CD4-positive, alpha-beta T cell treated with Interleukin-4 for 4 hours (primary cell): ENCODE measurements around the gene WWTR1.

Experiments used
- DNase-seq: peaks from one replicate; pipeline ENCODE4 v3.0.0-alpha.2; 2020

Gene WWTR1

DNA sequence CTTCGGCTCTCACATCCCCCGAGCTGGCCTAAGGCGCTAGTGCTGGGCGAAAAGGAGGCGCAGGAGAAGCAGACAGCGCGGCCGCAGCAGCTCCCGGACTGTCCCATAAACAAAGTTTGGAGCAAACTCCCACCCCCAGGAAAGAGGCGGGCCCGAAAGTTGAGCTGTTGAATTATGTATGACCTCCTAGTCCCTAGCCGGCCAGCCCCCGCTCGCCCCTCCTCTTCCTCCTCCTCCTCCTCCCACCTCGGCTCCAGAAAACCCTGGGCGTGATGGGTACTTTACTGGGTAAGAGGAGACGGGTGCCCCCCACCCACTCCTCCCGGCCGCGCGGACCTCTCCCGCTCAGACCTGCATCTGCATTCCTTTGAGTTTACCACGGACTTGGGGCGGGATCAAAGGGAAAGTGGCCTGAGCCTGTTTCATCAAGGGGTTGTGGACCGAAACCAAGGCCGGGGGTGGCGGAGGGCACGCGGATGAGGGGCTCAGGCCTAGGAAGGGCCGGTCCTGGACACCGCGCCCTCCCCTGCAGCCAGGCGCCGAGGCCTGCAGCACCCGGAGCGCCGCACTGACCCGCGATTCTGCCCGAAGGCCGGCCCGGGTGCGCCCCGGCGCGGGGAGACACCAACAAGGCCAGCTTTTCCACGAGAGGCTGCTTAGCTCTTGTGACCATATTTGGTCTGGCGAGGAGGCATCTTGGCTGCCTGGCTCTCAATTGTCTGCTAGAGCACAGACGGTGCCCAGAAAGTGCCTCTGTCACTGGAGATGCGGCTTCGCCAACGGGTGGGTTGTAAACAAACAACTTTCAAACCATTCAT lies at the start of gene WWTR1:
Gene WWTR1, minus strand, starts transcription at position 100 of the 818 bp plus-strand sequence. CDS start 719 bp downstream, outside the sequence.
- peak; percentile 30 for DNase-seq

DNA sequence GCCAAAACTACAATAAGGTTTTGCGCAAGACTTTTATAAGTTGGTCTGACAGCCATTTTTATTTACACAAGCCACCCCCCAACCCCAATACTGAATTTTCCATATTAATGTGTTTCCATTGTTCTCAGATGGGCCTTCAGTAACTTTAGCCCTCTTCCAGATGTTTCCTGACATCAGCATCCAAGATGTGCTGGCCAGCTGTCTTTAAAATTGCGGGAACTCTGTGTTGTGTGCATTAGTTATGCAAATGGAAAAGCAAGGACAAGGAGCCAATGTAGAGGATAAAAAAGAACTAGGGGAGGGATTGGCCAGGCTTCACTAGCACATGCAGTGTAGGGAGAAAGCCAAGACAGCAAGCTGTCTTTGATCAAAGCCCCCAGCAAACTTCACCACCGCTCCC lies 49.1 kb upstream of the WWTR1 start:
- DNase-seq = no peak

DNA sequence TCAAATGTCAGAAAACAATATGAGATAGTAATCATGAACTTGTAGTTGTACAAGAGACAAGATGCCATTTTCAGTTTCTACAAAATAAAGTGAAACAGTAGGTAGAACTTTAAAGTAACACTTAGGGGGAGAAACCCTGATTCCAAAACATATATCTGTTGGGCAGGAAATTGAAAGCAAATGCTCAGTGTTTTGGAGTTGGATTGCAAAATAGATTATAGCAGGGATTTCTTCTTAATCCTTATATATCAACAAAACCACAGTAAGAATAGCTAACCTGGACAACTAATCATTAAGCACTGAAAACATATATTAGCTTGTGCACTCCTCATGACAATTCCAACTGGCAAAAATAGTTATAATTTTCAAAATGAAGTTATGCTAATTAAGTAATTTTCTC lies 47.6 kb upstream of the WWTR1 start:
- no peak for DNase-seq

- no peak for DNase-seq
Observed at GRCh38 chr3:149703466-149703865, 45.6 kb upstream of the WWTR1 start.

GRCh38 chr3:149702691-149703441 lies 45.0 kb upstream of the WWTR1 start:
- no peak for DNase-seq

- peak; percentile 8 for DNase-seq
Observed at GRCh38 chr3:149701977-149702350, 44.1 kb upstream of the WWTR1 start.

DNA sequence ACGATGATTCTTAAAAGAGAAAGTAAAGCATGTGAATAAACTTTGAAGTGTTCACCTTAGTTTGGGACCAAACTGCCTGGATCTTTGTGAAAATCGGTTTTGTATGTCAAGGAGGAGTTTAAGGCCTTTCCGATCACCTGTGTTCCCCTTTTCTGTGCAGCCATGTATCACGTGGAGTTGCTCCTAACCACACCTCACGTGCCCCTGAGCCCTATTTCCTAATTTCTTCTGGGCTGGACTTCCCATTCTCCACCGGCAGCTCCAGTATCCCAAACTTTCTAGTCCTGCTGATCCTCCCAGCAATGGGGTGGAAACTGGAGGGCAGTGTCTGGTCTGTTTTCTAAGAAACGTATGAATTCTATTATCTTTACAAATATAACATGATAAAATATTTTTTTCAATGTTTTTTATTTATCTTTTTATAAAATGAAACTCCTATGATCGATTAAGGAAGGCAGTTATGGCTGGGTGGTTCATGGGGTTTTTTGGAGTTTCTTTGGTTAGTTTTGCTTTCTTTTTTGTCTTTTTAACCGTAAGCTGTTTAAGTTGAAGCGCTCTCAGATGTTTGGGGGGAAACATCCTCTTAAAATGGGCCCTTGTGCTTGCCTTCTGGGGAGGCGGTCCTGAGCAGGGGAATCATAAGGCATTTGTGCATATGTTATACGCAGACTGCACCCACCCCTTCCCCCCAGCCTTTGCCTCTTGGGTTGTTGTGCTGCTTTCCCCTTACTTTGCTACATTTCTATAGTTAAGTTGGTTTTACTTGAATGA lies 43.6 kb upstream of the WWTR1 start:
- DNase-seq = peak; percentile 19

DNA sequence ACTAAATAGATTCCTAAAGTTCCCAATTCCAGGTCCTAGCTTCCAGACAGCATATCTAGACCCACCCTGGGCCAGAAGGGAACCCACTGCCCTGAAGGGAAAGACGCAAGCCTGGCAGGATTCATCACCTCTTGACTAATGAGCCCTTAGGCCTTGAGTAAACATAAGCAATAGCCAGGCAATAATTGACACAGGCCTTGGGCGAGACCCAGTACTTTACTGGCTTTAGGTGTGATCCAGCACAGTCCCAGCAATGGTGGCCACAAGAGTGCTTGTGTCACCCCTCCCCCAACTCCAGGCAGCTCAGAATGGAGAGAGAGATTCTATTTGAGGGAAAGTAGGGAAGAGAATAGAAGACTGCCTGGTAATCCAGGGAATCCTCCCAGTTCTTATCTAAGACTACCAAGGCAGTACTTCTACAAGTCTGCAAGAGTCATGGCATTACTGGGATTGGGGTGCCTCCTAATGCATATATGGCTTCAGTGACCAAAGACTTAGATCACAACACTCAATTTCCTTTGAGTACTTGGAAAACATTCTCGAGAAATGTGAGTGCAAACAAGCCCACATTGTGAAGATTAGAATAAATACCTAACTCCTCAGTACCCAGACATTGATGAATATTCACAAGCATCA lies 30.4 kb upstream of the WWTR1 start:
- DNase-seq = no peak

- DNase-seq = no peak
Observed at GRCh38 chr3:149686996-149687395, 29.2 kb upstream of the WWTR1 start.

- no peak for DNase-seq
Observed at GRCh38 chr3:149678351-149678950, 20.6 kb upstream of the WWTR1 start.

- DNase-seq = no peak
Observed at GRCh38 chr3:149673393-149673792, 15.6 kb upstream of the WWTR1 start.

GRCh38 chr3:149670742-149671492 lies 13.1 kb upstream of the WWTR1 start:
- DNase-seq = no peak

DNA sequence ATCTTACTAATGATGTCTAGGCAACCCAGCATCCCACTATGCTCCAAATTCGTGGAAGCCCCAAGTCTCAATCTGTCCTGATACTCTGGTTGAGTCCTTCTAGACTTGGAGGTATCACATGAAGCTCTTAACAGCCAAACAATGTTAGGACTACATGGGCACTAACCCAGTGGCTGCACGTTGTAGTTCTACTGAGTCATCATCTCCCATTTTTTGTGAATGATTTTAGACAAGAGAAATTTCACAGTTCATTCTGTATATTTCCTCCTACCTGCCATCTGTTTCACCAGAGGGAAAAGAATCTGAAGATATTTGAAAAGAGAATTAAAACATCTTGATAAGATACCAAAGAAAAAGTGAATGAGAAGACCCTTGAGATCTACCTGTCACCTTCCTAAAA lies 9.8 kb upstream of the WWTR1 start:
- no peak for DNase-seq

GRCh38 chr3:149663966-149664365 lies 6.1 kb upstream of the WWTR1 start:
- DNase-seq = no peak

- no peak for DNase-seq
Observed at GRCh38 chr3:149662240-149662887, 4.5 kb upstream of the WWTR1 start.

DNA sequence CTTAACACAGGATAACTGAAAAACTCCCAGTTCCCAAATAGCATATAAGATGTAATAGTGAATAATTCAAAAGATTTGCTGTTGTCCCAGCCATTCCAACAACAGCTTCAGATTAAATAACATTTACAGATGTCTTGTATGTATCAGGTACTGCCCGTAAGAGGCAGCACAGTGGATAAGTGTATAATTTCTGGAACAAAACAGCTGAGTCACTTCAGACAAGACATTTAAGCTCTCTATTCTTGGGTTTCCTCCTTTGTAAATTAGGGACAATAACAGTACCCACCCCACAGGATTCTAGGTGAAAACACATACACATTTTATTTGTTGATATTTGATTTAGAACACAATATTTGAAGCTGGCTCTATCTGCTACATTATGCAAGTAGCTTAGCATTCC lies 2.6 kb upstream of the WWTR1 start:
- no peak for DNase-seq

- DNase-seq = no peak
Observed at GRCh38 chr3:149658744-149659497, 1.1 kb upstream of the WWTR1 start.

DNA sequence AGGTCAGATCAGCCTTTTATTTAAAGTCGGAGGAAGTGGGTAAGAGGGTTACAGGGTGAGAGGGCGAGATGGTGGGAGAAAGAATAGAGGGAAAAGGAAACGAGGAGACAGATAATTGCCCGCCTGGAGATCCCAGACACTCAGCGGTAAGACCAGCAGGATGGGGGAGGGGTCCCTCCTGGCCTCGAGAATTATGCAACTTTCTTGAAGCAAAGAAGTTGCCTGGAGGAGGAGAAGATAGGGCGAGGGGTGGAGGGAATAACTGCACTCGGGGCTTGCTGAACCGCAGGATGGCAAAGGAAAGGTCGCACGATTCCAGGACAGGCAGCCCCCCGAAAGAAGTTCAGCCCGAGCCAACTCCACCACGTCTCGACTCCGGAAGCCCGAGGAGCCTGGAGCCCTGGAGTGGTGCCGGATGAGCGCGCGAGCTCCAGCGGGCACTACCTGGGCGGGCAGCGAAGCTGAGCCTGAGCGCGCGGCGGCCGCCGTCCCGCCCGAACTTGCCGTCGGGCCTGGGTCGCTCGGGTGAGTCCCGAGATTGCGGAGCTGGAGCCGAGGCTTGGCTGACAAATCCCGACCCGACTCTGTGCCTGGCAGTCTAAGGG lies 402 bp downstream of the WWTR1 start:
- DNase-seq = no peak

GRCh38 chr3:149655826-149656574 lies 1.8 kb downstream of the WWTR1 start:
- DNase-seq = no peak
